ENCODE results near the gene PTPRA. TPM values are rescaled to one million over a fixed set of nuclear protein-coding genes. Genes with fewer than 3 reads are reported as not detected.
A peak's percentile ranks its signal among the peaks of the same experiment; 100 is the strongest.

The PTPRA gene
- total and polyA plus RNA-seq, 2 of the 13 experiments (the other 11 are each of a cell fraction or from before 2014, with no cell fraction given), result 47.2 to 127 TPM

GRCh38 chr20:2892376-2892775, 19.1 kb downstream of the PTPRA start:
- WGBS (ENCODE audit: low lambda C conversion rate), result 92% methylated on average over 3 of the region's 3 CpGs
- Histone ChIP-seq H3K27ac (ENCODE audit: extremely low read length, insufficient read depth, low read length) (no peak overlapping the region), H3K9me3 (ENCODE audit: low read length) (0 out of 2 replicates have a peak, but pooled peaks cover 3% of the 10 kb centered on the region), H4K20me1 (ENCODE audit: insufficient read depth, low read length) (0 out of 2 replicates have a peak, but pooled peaks cover 11% of the 10 kb centered on the region), H3K36me3 (replicated peaks in 1 of 2; ENCODE audit: control insufficient read depth in 1 of 2, insufficient read depth in 2 of 2, low read length in 2 of 2) (0 out of 5 replicates have a peak, but pooled peaks cover 0 to 1% of the 10 kb centered on the region in 2 experiments), H3K4me2 (ENCODE audit: low read depth, low read length) (no peak overlapping the region), H3K9ac (ENCODE audit: insufficient read depth, low read depth, low read length) (no peak overlapping the region), H3K79me2 (ENCODE audit: insufficient read depth, low read length) (peaks cover 82% of the 10 kb centered on the region), H3K27me3 (ENCODE audit: control insufficient read depth in 1 of 2, insufficient read depth in 2 of 2, low read length in 2 of 2) (no peaks in the 10 kb centered on the region), H3K4me1 (ENCODE audit: insufficient read depth, low read length) (peaks cover 26% of the 10 kb centered on the region), H3K4me3 (replicated peaks in 1 of 3; ENCODE audit: insufficient read depth in 1 of 3, low read depth in 2 of 3, low read length in 3 of 3) (no peak overlapping the region), H2AFZ (ENCODE audit: low read length) (no peak overlapping the region)
- ATAC-seq, result peak; percentile 51; the same call in 2 of the 3 replicates
- TF ChIP-seq, protein P1, sequence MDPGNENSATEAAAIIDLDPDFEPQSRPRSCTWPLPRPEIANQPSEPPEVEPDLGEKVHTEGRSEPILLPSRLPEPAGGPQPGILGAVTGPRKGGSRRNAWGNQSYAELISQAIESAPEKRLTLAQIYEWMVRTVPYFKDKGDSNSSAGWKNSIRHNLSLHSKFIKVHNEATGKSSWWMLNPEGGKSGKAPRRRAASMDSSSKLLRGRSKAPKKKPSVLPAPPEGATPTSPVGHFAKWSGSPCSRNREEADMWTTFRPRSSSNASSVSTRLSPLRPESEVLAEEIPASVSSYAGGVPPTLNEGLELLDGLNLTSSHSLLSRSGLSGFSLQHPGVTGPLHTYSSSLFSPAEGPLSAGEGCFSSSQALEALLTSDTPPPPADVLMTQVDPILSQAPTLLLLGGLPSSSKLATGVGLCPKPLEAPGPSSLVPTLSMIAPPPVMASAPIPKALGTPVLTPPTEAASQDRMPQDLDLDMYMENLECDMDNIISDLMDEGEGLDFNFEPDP (CRISPR knock-in tag; conservative IDR thresholded peaks at IDR 0.05), result 0 out of 2 replicates have a peak, but pooled peaks have one; percentile 33
- TF ChIP-seq SUZ12 (IDR thresholded peaks at IDR 0.05; ENCODE audit: low read depth, low read length) (no peak), ZMYM4 (CRISPR knock-in tag; IDR thresholded peaks at IDR 0.05) (0 out of 2 replicates have a peak, but pooled peaks have one; percentile 32)
- CTCF ChIA-PET (ENCODE audit: low intra/inter-chr PET ratio, low total read pairs), result no interaction called here
- BruUV-seq (replicated peaks), result no TSS peak
- DNase-seq (ENCODE audit: low spot score), result no peak
- POLR2A ChIA-PET, result interaction anchor here (0.7 kb wide), 1 partner anchor 19 kb away, joined by 3 read pairs; the partner anchor contains the start of gene PTPRA
- intact Hi-C loops (cut with micrococcal nuclease; ENCODE audit: unreplicated experiment), result no loop called here
- in situ Hi-C loops (cut with HindIII; ENCODE audit: extremely low pct_ligation_motif_present, low pct_unique_long_range_greater_than_20kb), result no loop called here
- no peak for FAIRE-seq

DNA sequence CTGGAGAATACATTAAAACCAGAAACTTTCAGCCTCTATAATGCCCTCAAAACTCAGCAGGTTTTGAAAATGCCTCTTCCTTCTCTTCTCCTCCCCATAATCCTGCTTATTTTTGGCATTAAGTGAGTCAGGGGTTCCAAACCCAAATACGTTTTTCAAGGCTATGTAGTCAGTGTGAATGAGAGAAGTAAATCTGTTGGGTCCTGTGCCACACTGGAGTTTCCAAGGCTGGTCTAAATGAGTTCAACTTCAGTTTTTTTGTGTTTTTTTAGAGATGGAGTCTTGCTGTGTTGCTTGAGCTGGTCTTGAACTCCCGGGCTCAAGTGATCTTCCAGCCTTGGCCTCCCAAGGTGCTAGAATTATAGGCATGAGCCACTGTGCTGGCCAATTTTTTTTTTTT, 20.9 kb downstream of the PTPRA start:
- in situ Hi-C loops (cut with HindIII; ENCODE audit: extremely low pct_ligation_motif_present, low pct_unique_long_range_greater_than_20kb), result no loop called here
- 0 out of 5 replicates have a peak, but pooled peaks cover 0 to 1% of the 10 kb centered on the region in 2 experiments for H3K36me3 ChIP-seq (replicated peaks in 1 of 2; ENCODE audit: control insufficient read depth in 1 of 2, insufficient read depth in 2 of 2, low read length in 2 of 2)
- H4K20me1 ChIP-seq (ENCODE audit: insufficient read depth, low read length), result 0 out of 2 replicates have a peak, but pooled peaks cover 8% of the 10 kb centered on the region
- intact Hi-C loops (cut with micrococcal nuclease; ENCODE audit: unreplicated experiment), result no loop called here
- ATAC-seq, result no peak
- H3K79me2 ChIP-seq (ENCODE audit: insufficient read depth, low read length), result peaks cover 70% of the 10 kb centered on the region
- WGBS (ENCODE audit: low lambda C conversion rate), result 93% methylated on average over 2 of the region's 2 CpGs
- no peak overlapping the region for H3K4me3 ChIP-seq (replicated peaks in 1 of 3; ENCODE audit: insufficient read depth in 1 of 3, low read depth in 2 of 3, low read length in 3 of 3)
- no peak for DNase-seq (ENCODE audit: low spot score)
- H3K27ac ChIP-seq (ENCODE audit: extremely low read length, insufficient read depth, low read length), result no peak overlapping the region
- no peak overlapping the region for H3K4me2 ChIP-seq (ENCODE audit: low read depth, low read length)
- H3K4me1 ChIP-seq (ENCODE audit: insufficient read depth, low read length), result peaks cover 26% of the 10 kb centered on the region
- H3K9ac ChIP-seq (ENCODE audit: insufficient read depth, low read depth, low read length), result no peak overlapping the region
- no peak overlapping the region for H2AFZ ChIP-seq (ENCODE audit: low read length)
- H3K9me3 ChIP-seq (ENCODE audit: low read length), result 0 out of 2 replicates have a peak, but pooled peaks cover 3% of the 10 kb centered on the region
- CTCF ChIA-PET (ENCODE audit: low intra/inter-chr PET ratio, low total read pairs), result no interaction called here
- POLR2A ChIA-PET, result no interaction called here
- BruUV-seq (replicated peaks), result no TSS peak
- no peak for FAIRE-seq
- no peaks in the 10 kb centered on the region for H3K27me3 ChIP-seq (ENCODE audit: control insufficient read depth in 1 of 2, insufficient read depth in 2 of 2, low read length in 2 of 2)
- TF ChIP-seq CBX5 (CRISPR knock-in tag; IDR thresholded peaks at IDR 0.05; ENCODE audit: borderline replicate concordance) (no peak), PRDM15 (CRISPR knock-in tag; IDR thresholded peaks at IDR 0.05) (no peak), ZNF572 (CRISPR knock-in tag; IDR thresholded peaks at IDR 0.05) (no peak), ZNF790 (CRISPR knock-in tag; IDR thresholded peaks at IDR 0.05; ENCODE audit: borderline replicate concordance) (no peak), KAT8 (CRISPR knock-in tag; IDR thresholded peaks at IDR 0.05) (no peak), MAFF (IDR thresholded peaks at IDR 0.05; ENCODE audit: low read depth, low read length) (no peak), MED1 (CRISPR knock-in tag; IDR thresholded peaks at IDR 0.05) (no peak), DPF2 (CRISPR knock-in tag; IDR thresholded peaks at IDR 0.05; ENCODE audit: borderline replicate concordance, low read depth) (no peak), NBN (conservative IDR thresholded peaks at IDR 0.05) (no peak)
- TF ChIP-seq, protein P2, sequence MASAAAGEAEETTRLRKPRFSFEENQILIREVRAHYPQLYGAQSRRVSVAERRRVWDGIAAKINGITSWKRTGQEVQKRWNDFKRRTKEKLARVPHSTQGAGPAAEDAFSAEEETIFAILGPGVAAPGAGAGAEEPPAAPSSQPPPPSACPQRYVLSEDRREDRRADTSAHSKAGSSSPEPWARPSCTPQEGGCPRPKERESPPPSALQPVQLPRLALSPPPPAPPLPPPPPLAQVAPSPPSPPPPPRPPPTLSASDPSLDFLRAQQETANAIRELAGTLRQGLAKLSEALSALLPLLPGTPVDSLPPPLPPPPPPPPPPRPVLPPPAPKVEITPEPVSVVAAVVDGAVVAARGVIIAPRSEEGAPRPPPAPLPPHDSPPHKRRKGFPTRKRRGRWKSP (CRISPR knock-in tag; IDR thresholded peaks at IDR 0.05), result no peak
